Endothelial cell of umbilical vein (primary cell): ENCODE measurements around the gene TIAM1. TPM values are rescaled to one million over a fixed set of nuclear protein-coding genes. Genes with fewer than 3 reads are reported as not detected.

Experiments
- BruUV-seq: library from RNA; stranded (reverse); fragments of 400-500 nt; replicated peaks from 2 replicates; lab custom pipeline; 2021; lab: Mats Ljungman, UMichigan
- CTCF ChIA-PET: fragments of 300-600, 350-600 bp; sonication (Branson Sonifier 250); formaldehyde crosslinking; loops from one replicate; lab custom pipeline; 2021; ENCODE audit warnings: antibody characterized with exemption, inconsistent platforms; lab: Charles Lee
- POLR2A ChIA-PET: fragments of 300-600, 350-600 bp; sonication (Branson Sonifier 250); formaldehyde crosslinking; loops from one replicate; lab custom pipeline; 2021; ENCODE audit warnings: antibody characterized with exemption, inconsistent platforms; lab: Charles Lee
- DNase-seq: peaks from one replicate; pipeline ENCODE4 v3.0.0-alpha.2; 2011; ENCODE audit warnings: low read depth, low spot score
- FAIRE-seq: peaks from 2 replicates; lab custom pipeline; 2011; peaks lifted over from hg19 to GRCh38; lab: Jason Lieb, UNC
- H2AFZ ChIP-seq: 2 replicates; pipeline ENCODE4 v1.6.0; 2012; ENCODE audit warnings: low read depth, low read length, control low read depth, inconsistent platforms
- H3K27ac ChIP-seq: 2 replicates; pipeline ENCODE4 v1.5.1; 2011; ENCODE audit warnings: low read depth, mild to moderate bottlenecking, control low read depth, low read length, moderate library complexity; ENCODE audit not compliant: insufficient read depth
- H3K27me3 ChIP-seq, 2 experiments: 2 replicates each; pipeline versions ENCODE4 v1.6.0 to v1.6.1; 2011; ENCODE audit warnings: low read length in 2 of 2, mixed read lengths in 1 of 2; ENCODE audit not compliant: control insufficient read depth in 2 of 2, insufficient read depth in 2 of 2
- H3K36me3 ChIP-seq, 2 experiments: 2 replicates in 1 of 2; 3 replicates in 1 of 2; pipeline ENCODE4 v1.5.1; 2011; ENCODE audit warnings: low read length in 2 of 2, mild to moderate bottlenecking in 1 of 2, moderate library complexity in 1 of 2; ENCODE audit not compliant: control insufficient read depth in 2 of 2, insufficient read depth in 2 of 2; ENCODE audit errors: extremely low read depth in 1 of 2
- H3K4me1 ChIP-seq: 3 replicates; pipeline ENCODE4 v1.5.1; 2011; ENCODE audit warnings: mild to moderate bottlenecking, low read length; ENCODE audit not compliant: control insufficient read depth, insufficient read depth; ENCODE audit errors: extremely low read depth
- H3K4me2 ChIP-seq: 2 replicates; pipeline ENCODE4 v1.6.1; 2011; ENCODE audit warnings: low read length, control low read depth, mixed read lengths; ENCODE audit not compliant: insufficient read depth
- H3K4me3 ChIP-seq, 3 experiments: fragments of 200-600 bp in 1 of 3; sonication (generic), shearing (Covaris generic) in 1 of 3; replicated peaks in 1 of 3; 2 replicates each; pipeline ENCODE4 v1.5.1; 2011 to 2016; ENCODE audit warnings: control low read depth in 3 of 3, low read length in 3 of 3, mild to moderate bottlenecking in 2 of 3, inconsistent platforms in 1 of 3, low read depth in 1 of 3, moderate library complexity in 1 of 3; ENCODE audit not compliant: insufficient read depth in 1 of 3
- H3K79me2 ChIP-seq: 2 replicates; pipeline ENCODE4 v1.6.0; 2012; ENCODE audit warnings: low read length, inconsistent platforms; ENCODE audit not compliant: control insufficient read depth, insufficient read depth
- H3K9ac ChIP-seq: replicated peaks from 2 replicates; pipeline ENCODE3; 2011; ENCODE audit warnings: low read length, control low read depth; ENCODE audit not compliant: insufficient read depth; ENCODE audit errors: extremely low read depth
- H3K9me1 ChIP-seq: replicated peaks from 3 replicates; pipeline ENCODE4 v1.6.0; 2011; ENCODE audit warnings: mild to moderate bottlenecking, low read length; ENCODE audit not compliant: control insufficient read depth, insufficient read depth; ENCODE audit errors: extremely low read depth
- H3K9me3 ChIP-seq: replicated peaks from 2 replicates; pipeline ENCODE4 v1.5.1; 2012; ENCODE audit warnings: low read length, inconsistent platforms; ENCODE audit not compliant: control insufficient read depth, insufficient read depth
- H4K20me1 ChIP-seq: replicated peaks from 2 replicates; pipeline ENCODE3; 2011; ENCODE audit warnings: mild to moderate bottlenecking, low read length; ENCODE audit not compliant: control insufficient read depth, insufficient read depth; ENCODE audit errors: extremely low read depth
- EZH2 ChIP-seq: IDR thresholded peaks from 2 replicates; pipeline ENCODE4 v1.6.1; 2012; ENCODE audit warnings: borderline replicate concordance, low read depth, mild to moderate bottlenecking, moderate library complexity, low read length, inconsistent platforms; ENCODE audit not compliant: severe bottlenecking
- FOS ChIP-seq: IDR thresholded peaks from 2 replicates; pipeline ENCODE4 v1.6.1; 2011; ENCODE audit warnings: mild to moderate bottlenecking, low read length, moderate library complexity, borderline replicate concordance; ENCODE audit not compliant: insufficient read depth
- GATA2 ChIP-seq: IDR thresholded peaks from 2 replicates; pipeline ENCODE4 v1.7.0; 2011; ENCODE audit warnings: low read depth, mild to moderate bottlenecking, moderate library complexity, mixed read lengths, low read length; ENCODE audit not compliant: insufficient read length, insufficient read depth
- JUN ChIP-seq: IDR thresholded peaks from 2 replicates; pipeline ENCODE4 v1.6.1; 2011; ENCODE audit warnings: borderline replicate concordance, low read depth; ENCODE audit not compliant: insufficient read length, insufficient read depth
- MAX ChIP-seq: IDR thresholded peaks from 2 replicates; pipeline ENCODE4 v1.6.1; 2011; ENCODE audit not compliant: insufficient read depth, insufficient read length
- MYC ChIP-seq: IDR thresholded peaks from one replicate; pipeline ENCODE4 v1.6.1; 2011; ENCODE audit warnings: mild to moderate bottlenecking, low read depth, low read length
- POLR2A ChIP-seq: IDR thresholded peaks from 2 replicates; pipeline ENCODE4 v1.6.1; 2012; ENCODE audit warnings: low read depth, mild to moderate bottlenecking, control low read depth, low read length
- POLR2AphosphoS5 ChIP-seq: IDR thresholded peaks from 2 replicates; pipeline ENCODE4 v1.6.1; 2012; ENCODE audit warnings: low read depth, mild to moderate bottlenecking, control low read depth, low read length, moderate library complexity; ENCODE audit not compliant: insufficient read depth
- dilution Hi-C: fragments of 300-500 bp; cut with MboI; formaldehyde crosslinking; loops from one replicate; pipeline ENCODE4 v1.15.0; 2019; ENCODE audit warnings: low sequenced_read_pairs; ENCODE audit not compliant: extremely low pct_ligation_motif_present
- intact Hi-C: fragments of 100-400 bp; cut with micrococcal nuclease; formaldehyde crosslinking; loops from one replicate; pipeline ENCODE4 v1.10.0; 2022
- polyA plus RNA-seq, 4 experiments: library from polyadenylated mRNA; depleted of rRNA in 3 of 4; stranded (reverse) in 3 of 4; unstranded in 1 of 4; fragments of >200 nt; gene quantifications; 2 replicates each; pipeline versions ENCODE4 v1.2.1 to v1.2.3, GENCODE V29; 2011 to 2012; ENCODE audit warnings: missing spikeins in 1 of 4
- total RNA-seq: library from RNA; stranded (reverse); gene quantifications from 2 replicates; pipeline ENCODE4 v1.2.3, GENCODE V29; 2021
- TF ChIP-seq, protein P1 (sequence below), 2 donors: IDR thresholded peaks; 1 replicate in 1 of 2; 2 replicates in 1 of 2; pipeline ENCODE4 v1.5.1; 2011; ENCODE audit warnings: low read length in 2 of 2, mild to moderate bottlenecking in 2 of 2, moderate library complexity in 2 of 2, control low read depth in 1 of 2, inconsistent platforms in 1 of 2, low read depth in 1 of 2; ENCODE audit not compliant: insufficient read depth in 1 of 2; ENCODE audit errors: extremely low read depth in 1 of 2

The TIAM1 gene
- total and polyA plus RNA-seq, 2 donors (not counting 3 experiments of a cell fraction or from before 2014, with no cell fraction given) = 0.21 to 0.86 TPM

DNA sequence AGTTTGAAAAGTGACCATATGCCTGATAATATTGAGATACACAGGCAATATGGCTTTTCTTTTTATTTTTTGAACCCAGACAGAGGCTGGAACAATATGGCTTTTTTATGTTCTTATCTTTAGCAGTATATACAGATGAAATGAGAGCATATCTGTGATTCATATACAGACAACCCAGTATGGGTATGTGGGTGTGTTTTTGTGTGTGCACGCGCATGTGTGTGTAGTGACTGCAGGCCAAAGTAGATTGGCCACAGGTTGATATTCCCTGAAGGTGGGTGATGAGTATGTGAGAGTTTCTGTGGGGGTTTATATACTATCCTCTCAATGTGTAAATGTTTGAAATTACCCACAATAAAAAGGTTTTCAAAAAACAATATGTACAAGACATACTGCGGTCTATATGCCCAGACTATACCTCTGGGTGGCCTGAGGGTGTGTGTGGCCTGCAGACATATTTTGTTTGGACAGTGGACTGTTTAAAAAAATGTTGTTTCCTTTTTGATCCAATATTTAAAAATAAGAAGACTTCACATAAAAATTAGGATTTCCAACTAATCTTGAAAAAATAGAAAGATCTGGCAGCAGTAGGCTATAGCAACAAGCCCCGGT, 26.3 kb upstream of the TIAM1 start:
- no peaks in the 10 kb centered on the region for H4K20me1 ChIP-seq
- no peaks in the 10 kb centered on the region for H3K9me1 ChIP-seq
- DNase-seq (no peak), FAIRE-seq (no peak)
- POLR2A ChIA-PET = no interaction called here
- no peak overlapping the region for H2AFZ ChIP-seq
- no peak for TF ChIP-seq JUN
- no peak overlapping the region for H3K4me3 ChIP-seq
- CTCF ChIA-PET = no interaction called here
- BruUV-seq = no TSS peak
- no peak overlapping the region for H3K4me2 ChIP-seq
- intact Hi-C loops = no loop called here
- H3K27ac ChIP-seq = no peak overlapping the region
- H3K4me1 ChIP-seq = no peaks in the 10 kb centered on the region
- dilution Hi-C loops = no loop called here
- no peak overlapping the region for H3K9ac ChIP-seq
- H3K9me3 ChIP-seq = no peaks in the 10 kb centered on the region
- H3K36me3 ChIP-seq = no peaks in the 10 kb centered on the region
- no peaks in the 10 kb centered on the region for H3K27me3 ChIP-seq
- no peaks in the 10 kb centered on the region for H3K79me2 ChIP-seq

- Histone ChIP-seq H2AFZ (no peak overlapping the region), H3K27me3 (no peaks in the 10 kb centered on the region), H3K9me3 (no peaks in the 10 kb centered on the region), H4K20me1 (no peaks in the 10 kb centered on the region), H3K36me3 (no peaks in the 10 kb centered on the region), H3K4me3 (no peak overlapping the region), H3K9me1 (no peaks in the 10 kb centered on the region), H3K4me1 (no peaks in the 10 kb centered on the region), H3K9ac (no peak overlapping the region), H3K79me2 (no peaks in the 10 kb centered on the region), H3K4me2 (no peak overlapping the region), H3K27ac (no peak overlapping the region)
- no peak for TF ChIP-seq EZH2
- no peak for TF ChIP-seq MAX
- no peak for TF ChIP-seq GATA2
- TF ChIP-seq, protein P1, sequence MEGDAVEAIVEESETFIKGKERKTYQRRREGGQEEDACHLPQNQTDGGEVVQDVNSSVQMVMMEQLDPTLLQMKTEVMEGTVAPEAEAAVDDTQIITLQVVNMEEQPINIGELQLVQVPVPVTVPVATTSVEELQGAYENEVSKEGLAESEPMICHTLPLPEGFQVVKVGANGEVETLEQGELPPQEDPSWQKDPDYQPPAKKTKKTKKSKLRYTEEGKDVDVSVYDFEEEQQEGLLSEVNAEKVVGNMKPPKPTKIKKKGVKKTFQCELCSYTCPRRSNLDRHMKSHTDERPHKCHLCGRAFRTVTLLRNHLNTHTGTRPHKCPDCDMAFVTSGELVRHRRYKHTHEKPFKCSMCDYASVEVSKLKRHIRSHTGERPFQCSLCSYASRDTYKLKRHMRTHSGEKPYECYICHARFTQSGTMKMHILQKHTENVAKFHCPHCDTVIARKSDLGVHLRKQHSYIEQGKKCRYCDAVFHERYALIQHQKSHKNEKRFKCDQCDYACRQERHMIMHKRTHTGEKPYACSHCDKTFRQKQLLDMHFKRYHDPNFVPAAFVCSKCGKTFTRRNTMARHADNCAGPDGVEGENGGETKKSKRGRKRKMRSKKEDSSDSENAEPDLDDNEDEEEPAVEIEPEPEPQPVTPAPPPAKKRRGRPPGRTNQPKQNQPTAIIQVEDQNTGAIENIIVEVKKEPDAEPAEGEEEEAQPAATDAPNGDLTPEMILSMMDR (IDR thresholded peaks at IDR 0.05; ENCODE audit: extremely low read depth in 1 of 2, insufficient read depth in 1 of 2, low read depth in 1 of 2, low read length in 2 of 2) = no peak
- no peak for TF ChIP-seq JUN
- TF ChIP-seq MYC = no peak
- TF ChIP-seq FOS = no peak
- TF ChIP-seq POLR2AphosphoS5 = no peak
- TF ChIP-seq POLR2A = no peak
- dilution Hi-C loops = no loop called here
- DNase-seq = no peak
- ChIA-PET POLR2A (no interaction called here), CTCF (no interaction called here)
- no peak for FAIRE-seq
- intact Hi-C loops = no loop called here
- no TSS peak for BruUV-seq
Observed at GRCh38 chr21:31368361-31368760, 24.3 kb upstream of the TIAM1 start.
